ENCODE measurements around the gene GEMIN4.

GRCh38 chr17:705011-705410 lies 47.1 kb downstream of the GEMIN4 start:
- TF ChIP-seq CTCF (IDR thresholded peaks at IDR 0.05) (no peak), POLR2A (IDR thresholded peaks at IDR 0.05) (no peak), POLR2AphosphoS5 (IDR thresholded peaks at IDR 0.05) (no peak)
